Measurements from ENCODE around the gene IPMK.
A peak's percentile ranks its signal among the peaks of the same experiment; 100 is the strongest.

The IPMK gene

GRCh38 chr10:58152673-58153263 lies 114.9 kb downstream of the IPMK start:
- peak; percentile 38 for DNase-seq

DNA sequence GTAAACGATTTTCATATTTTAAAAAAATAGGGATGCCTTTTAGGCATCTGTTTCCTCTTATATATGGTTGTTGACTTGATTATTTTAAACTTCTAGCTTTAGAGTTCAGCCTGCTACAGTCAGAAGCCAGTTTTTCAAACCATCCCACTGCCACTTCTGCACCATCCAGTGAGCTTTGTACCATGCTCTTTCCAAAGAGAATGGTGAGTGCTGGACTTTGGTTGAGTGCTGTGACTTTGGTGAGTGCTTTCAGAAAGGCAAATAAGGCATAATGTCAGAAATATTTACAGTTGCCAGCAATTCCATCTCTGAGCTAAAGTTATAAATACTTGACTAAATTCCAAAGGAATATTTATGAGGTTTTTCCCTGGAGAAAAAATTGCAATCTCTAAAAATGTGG lies 117.4 kb downstream of the IPMK start:
- DNase-seq = no peak

DNA sequence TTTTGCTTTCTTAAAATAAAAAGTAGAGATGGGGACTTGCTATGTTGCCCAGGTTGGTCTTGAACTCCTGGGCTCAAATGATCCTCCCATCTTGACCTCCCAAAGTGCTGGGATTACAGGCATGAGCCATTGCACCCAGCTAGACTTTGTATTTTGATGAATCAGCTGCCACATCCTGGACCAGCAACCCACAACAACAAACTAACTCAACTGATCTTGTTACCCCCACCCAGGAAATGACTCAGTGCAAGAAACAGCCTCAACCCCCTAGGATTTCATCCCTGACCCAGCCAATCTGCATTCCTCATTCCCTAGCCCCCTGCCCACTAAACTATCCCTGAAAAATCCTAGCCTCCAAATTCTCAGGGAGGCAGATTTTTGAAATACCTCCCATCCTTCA lies 123.8 kb downstream of the IPMK start:
- DNase-seq = no peak

All from RPMI8226 (cell line).